H7 (cell line): ENCODE results near the gene EXOC6B. TPM values are rescaled to one million over a fixed set of nuclear protein-coding genes. Genes with fewer than 3 reads are reported as not detected.

Experiments used
- DNase-seq: peaks from one replicate; pipeline ENCODE4 v3.0.0; 2012
- H3K27me3 ChIP-seq: 2 replicates; pipeline ENCODE4 v1.6.0; 2011; ENCODE audit warnings: mild to moderate bottlenecking, low read length; ENCODE audit not compliant: control insufficient read depth, insufficient read depth
- H3K36me3 ChIP-seq: replicated peaks from 2 replicates; pipeline ENCODE4 v1.5.1; 2011; ENCODE audit warnings: low read length; ENCODE audit not compliant: control insufficient read depth, insufficient read depth
- H3K4me3 ChIP-seq: 2 replicates; pipeline ENCODE4 v1.5.1; 2011; ENCODE audit warnings: low read depth, mild to moderate bottlenecking, control low read depth, low read length, moderate library complexity; ENCODE audit not compliant: insufficient read depth
- total RNA-seq: library from RNA; depleted of rRNA; stranded (reverse); fragments of >200 nt; shearing (Covaris generic); gene quantifications from 2 replicates; pipeline ENCODE4 v1.2.3, GENCODE V29; 2014

EXOC6B gene
- total RNA-seq, 1 experiment from 2014 or later = 20.5 TPM

GRCh38 chr2:72136331-72136730, 689.5 kb downstream of the EXOC6B start:
- Histone ChIP-seq H3K27me3 (peaks cover 17% of the 10 kb centered on the region), H3K4me3 (no peak overlapping the region), H3K36me3 (no peaks in the 10 kb centered on the region)
- peak; percentile 55 for DNase-seq

- peaks cover 13% of the 10 kb centered on the region for H3K27me3 ChIP-seq
- no peak for DNase-seq
- H3K4me3 ChIP-seq = no peak overlapping the region
- H3K36me3 ChIP-seq = no peaks in the 10 kb centered on the region
These were observed 689.9 kb downstream of the EXOC6B start for GRCh38 chr2:72135921-72136320.

GRCh38 chr2:72134997-72135800, 690.6 kb downstream of the EXOC6B start:
- DNase-seq = no peak
- H3K27me3 ChIP-seq = peaks cover 6% of the 10 kb centered on the region
- no peaks in the 10 kb centered on the region for H3K36me3 ChIP-seq
- H3K4me3 ChIP-seq = no peak overlapping the region

DNA sequence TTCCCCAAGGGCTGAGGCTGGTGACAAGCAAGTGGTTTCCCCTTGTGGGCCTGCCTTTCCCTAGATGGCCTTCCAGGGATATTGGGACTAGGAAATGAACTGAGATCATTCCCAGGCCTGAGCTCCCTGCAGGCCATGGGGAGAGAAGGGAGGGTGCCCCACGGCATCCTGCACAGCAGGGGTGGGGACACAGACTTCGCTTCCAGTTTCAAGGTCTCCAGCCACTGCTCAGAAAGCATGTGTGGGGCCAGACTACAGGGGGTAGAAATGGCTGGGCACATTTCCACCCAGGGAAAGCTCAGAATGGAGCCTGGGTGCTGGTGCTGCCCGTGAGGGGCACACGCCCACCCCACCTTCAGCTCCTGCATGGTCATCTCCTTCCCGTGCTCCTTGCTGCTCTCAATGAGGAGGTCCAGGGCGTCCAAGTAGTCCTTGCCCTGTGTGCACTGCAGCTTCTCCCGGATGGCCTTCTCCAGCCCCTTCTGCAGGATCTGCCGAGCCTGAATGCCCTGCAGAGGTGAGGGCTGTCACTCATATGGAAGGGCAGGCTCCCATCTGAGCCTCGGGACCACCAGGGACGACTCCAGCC, 691.3 kb downstream of the EXOC6B start:
- no peak for DNase-seq
- Histone ChIP-seq H3K27me3 (peaks cover 4% of the 10 kb centered on the region), H3K36me3 (no peaks in the 10 kb centered on the region), H3K4me3 (no peak overlapping the region)

DNA sequence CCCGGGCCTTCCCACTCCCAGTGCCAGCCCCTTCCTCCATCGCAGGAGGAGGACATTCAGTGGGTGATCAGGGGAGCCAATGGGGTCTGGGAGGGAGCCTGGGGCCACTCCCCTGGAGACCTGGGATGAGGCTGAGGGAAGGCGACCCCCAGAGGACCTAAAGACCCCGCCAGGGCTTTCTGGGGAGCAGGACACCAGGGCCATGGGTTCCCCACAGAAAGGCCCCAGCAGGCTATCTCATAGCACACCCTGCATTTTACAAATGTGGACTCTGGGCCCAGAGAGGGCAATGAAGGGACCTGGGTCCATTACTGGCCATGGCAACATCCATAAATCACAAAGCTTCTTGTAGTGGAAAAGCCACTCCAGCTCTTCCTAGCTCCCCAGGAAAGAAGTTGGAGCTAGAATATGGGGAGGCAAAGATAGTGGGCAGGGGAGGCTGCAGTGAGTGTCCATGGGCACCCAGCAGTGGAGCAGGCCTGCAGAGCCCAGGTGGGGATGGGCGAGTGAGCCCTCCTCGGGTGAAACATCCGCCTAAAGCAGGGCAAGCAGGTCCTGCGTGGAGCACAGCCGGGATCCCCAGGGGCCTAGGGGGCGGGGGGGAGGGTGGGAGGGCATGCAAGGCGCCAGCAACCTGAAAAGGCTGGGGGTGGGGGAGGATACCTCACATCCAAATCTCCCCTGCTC, 692.0 kb downstream of the EXOC6B start:
- H3K4me3 ChIP-seq = no peak overlapping the region
- H3K36me3 ChIP-seq = no peaks in the 10 kb centered on the region
- peak; percentile 58 for DNase-seq
- no peaks in the 10 kb centered on the region for H3K27me3 ChIP-seq

DNA sequence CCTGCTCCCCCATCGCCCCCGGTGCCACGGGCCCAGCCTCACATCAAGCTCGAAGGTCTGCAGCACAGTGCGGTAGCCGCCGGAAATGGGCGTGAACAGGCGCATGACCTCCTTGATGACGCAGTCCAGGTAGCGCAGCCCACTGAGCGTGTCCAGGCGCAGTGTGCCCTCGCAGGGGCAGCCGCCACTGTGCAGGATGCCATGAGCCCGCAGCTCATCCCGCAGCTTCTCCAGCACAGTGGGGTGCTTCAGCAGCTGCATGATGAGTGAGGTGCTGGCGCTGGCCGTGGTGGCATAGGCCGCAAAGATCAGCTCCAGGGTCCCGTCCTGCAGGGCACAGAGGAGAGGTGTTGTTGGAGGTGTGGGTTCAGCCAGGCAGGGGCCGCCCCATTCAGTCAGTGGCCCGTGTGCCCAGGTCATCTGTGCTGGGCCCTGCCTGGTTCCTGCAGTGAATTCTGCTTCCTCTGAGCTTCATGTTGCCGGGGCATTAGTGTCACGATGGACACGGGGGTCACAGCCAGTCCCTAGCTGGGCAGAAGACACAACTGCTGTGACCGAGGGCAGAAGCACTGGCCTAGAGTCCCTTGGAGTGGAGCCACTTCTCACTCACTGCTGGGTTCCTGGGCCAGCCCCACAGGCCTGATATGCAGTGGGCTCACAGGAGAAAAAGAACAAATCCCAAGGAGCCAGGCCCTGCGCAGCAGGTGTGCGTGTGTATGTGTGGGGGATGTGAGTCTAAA, 692.7 kb downstream of the EXOC6B start:
- no peaks in the 10 kb centered on the region for H3K36me3 ChIP-seq

DNA sequence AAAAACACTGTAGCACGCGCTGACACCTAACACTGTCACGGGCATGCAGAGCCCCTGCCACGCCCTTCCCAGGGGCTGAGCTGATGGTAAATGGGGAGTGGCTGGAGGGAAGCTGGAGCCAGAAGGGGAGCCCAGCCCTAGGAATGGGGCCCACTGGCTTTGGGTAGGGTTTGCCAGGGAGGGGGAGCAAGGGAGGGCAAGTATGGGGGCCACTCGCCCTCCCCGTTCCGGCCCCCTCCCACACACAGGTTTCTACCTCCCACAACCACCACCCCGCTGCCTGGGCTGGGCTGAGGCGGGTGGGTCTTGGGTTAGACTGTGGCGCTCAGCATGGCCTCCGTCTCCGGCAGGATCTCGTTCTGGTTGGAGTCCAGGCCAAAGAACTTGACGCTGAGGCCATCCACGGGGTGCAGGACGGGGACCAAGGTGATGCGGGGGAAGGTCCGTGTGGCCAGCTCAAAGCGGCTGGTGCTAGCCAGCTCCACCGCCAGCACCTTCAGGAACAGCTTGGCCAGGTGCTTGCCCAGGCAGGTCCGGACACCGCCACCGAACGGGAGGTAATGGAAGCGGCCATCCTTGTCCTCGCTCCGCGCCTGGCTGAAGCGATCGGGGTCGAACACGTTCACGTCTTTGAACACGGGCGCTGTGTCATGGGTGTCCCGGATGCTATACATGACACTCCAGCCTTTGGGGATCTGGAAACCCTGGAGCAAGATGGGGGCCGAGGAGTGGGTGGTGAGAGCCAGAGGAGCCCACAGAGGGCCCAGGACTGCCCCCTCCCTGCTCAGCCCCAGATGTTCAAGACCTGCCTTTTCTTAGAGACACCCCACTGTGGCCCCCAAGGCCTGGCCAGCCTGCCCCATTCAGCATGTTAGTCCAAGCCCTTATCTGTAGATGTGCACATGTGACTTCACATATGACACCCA, 693.7 kb downstream of the EXOC6B start:
- no peak overlapping the region for H3K4me3 ChIP-seq
- DNase-seq = peak; percentile 54
- H3K27me3 ChIP-seq = no peaks in the 10 kb centered on the region
- no peaks in the 10 kb centered on the region for H3K36me3 ChIP-seq

More for the DNA sequence above, 692.7 kb downstream of the EXOC6B start:
- H3K27me3 ChIP-seq = no peaks in the 10 kb centered on the region
- H3K4me3 ChIP-seq = no peak overlapping the region
- peak; percentile 47 for DNase-seq

GRCh38 chr2:72131371-72131891, 694.4 kb downstream of the EXOC6B start:
- DNase-seq = no peak

DNA sequence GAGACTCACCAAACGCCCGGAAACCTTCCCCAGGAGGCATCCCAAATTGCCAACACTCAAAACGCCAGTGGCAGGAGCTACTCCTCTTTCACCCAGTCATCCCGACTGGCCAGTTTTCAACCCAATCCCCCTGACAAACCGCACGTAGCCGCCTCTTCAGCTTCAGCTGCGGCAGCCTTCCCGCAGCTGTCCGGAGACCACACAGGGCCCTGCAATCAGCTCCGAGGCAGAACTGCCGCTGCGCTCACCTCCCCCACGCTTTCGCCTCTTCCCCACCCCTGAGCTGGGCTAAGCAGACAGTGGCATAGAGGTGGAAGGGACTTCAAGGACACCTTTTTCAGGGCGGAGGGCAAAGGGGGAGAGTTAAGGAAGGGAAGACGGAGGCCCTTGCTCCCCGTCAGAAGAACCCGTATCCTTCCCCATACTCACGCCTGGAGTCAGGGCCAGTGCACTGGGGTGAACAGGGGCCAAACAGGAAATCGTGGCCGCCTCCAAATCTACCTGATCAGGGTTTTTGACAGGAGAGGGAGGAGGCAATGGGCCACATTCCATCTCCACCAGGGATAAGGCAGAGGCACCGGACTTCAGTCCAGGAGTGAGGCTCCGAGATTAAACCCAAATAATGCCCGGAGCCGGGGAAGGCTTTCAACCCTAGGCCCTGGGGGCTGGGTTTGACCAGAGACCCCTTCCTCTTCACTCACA, 695.0 kb downstream of the EXOC6B start:
- H3K27me3 ChIP-seq = no peaks in the 10 kb centered on the region
- peak; percentile 82 for DNase-seq

More at GRCh38 chr2:72131371-72131891, 694.4 kb downstream of the EXOC6B start:
- Histone ChIP-seq H3K27me3 (no peaks in the 10 kb centered on the region), H3K4me3 (no peak overlapping the region), H3K36me3 (no peaks in the 10 kb centered on the region)

DNA sequence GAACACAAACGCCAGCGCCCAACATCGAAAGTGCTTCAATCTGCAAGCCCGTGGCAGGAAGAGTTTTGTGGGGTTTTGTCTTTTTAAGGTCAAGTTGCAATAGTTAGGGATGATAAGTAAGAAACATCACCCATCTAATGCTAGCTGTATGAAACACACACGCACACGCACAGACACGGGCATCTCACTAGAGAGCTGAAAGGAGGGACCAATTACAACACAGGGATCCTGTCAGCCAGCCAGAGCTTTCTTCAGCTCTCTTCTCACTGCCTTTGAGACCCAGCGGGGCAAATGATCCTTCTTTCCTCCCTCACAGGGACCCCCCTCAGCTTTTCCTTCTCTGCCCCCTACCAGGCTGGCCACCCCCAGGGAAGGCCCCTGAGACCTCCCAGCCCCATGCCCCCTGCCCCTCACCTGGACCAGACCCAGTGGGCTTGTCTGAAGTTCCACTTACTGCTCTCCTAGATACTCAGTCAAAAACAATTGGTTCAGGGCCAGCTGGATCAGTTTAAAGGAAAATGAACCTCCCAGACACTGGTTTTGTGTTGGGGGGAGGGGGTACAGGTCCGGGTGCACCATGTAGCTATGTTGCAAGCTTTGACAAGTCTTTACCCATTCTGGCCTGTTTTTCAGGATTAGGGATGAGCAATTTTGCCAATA, 696.0 kb downstream of the EXOC6B start:
- H3K4me3 ChIP-seq = no peak overlapping the region
- no peaks in the 10 kb centered on the region for H3K36me3 ChIP-seq
- no peaks in the 10 kb centered on the region for H3K27me3 ChIP-seq
- DNase-seq = peak; percentile 46

More for the DNA sequence above, 695.0 kb downstream of the EXOC6B start:
- no peak overlapping the region for H3K4me3 ChIP-seq
- no peaks in the 10 kb centered on the region for H3K36me3 ChIP-seq

GRCh38 chr2:72128843-72129227, 697.0 kb downstream of the EXOC6B start:
- Histone ChIP-seq H3K36me3 (no peaks in the 10 kb centered on the region), H3K27me3 (no peaks in the 10 kb centered on the region), H3K4me3 (no peak overlapping the region)
- DNase-seq = peak; percentile 60

- H3K27me3 ChIP-seq = no peaks in the 10 kb centered on the region
- DNase-seq = peak; percentile 53
- H3K36me3 ChIP-seq = no peaks in the 10 kb centered on the region
- H3K4me3 ChIP-seq = no peak overlapping the region
These were observed 697.6 kb downstream of the EXOC6B start for GRCh38 chr2:72128059-72128842.
